A673 (cell line): ENCODE data around the gene PRR11. TPM values are rescaled to one million over a fixed set of nuclear protein-coding genes. Genes with fewer than 3 reads are reported as not detected.

Source experiments
- BruUV-seq: library from RNA; stranded (reverse); fragments of 400-500 nt; replicated peaks from 2 replicates; lab custom pipeline; 2021; lab: Mats Ljungman, UMichigan
- CTCF ChIA-PET: fragments of 300-600 bp; sonication (Branson Sonifier 250); formaldehyde crosslinking; loops from one replicate; lab custom pipeline; 2022; ENCODE audit warnings: antibody characterized with exemption; lab: Charles Lee
- POLR2A ChIA-PET: fragments of 300-600 bp; sonication (Branson Sonifier 250); formaldehyde crosslinking; loops from one replicate; lab custom pipeline; 2022; ENCODE audit warnings: antibody characterized with exemption; ENCODE audit not compliant: low non-redundant PET; lab: Charles Lee
- DNase-seq: peaks from one replicate; pipeline ENCODE4 v3.0.0-alpha.2; 2015; ENCODE audit warnings: low spot score
- H3K27ac ChIP-seq: fragments of 200-600 bp; sonication (generic); 2 replicates; pipeline ENCODE4 v1.5.1; 2016; ENCODE audit warnings: mixed run types, low read depth, mild to moderate bottlenecking, mixed read lengths, antibody characterized with exemption, low read length; ENCODE audit not compliant: poor library complexity, severe bottlenecking
- H3K27me3 ChIP-seq: fragments of 200-600 bp; sonication (generic); replicated peaks from 2 replicates; pipeline ENCODE4 v1.6.1; 2017; ENCODE audit warnings: mixed run types, low read depth, mild to moderate bottlenecking, mixed read lengths, antibody characterized with exemption, low read length; ENCODE audit not compliant: insufficient read depth, poor library complexity
- H3K36me3 ChIP-seq: fragments of 200-600 bp; sonication (generic); 2 replicates; pipeline ENCODE4 v1.6.1; 2016; ENCODE audit warnings: mixed run types, mild to moderate bottlenecking, mixed read lengths, antibody characterized with exemption, low read length; ENCODE audit not compliant: insufficient read depth, poor library complexity, severe bottlenecking
- H3K4me1 ChIP-seq: fragments of 200-600 bp; sonication (generic); 2 replicates; pipeline ENCODE4 v1.6.1; 2017; ENCODE audit warnings: mixed run types, mild to moderate bottlenecking, mixed read lengths, antibody characterized with exemption, low read length; ENCODE audit not compliant: insufficient read depth, poor library complexity, severe bottlenecking
- H3K4me3 ChIP-seq: fragments of 200-600 bp; sonication (generic); 2 replicates; pipeline ENCODE4 v1.5.1; 2016; ENCODE audit warnings: low read depth, mixed run types, mild to moderate bottlenecking, mixed read lengths, low read length; ENCODE audit not compliant: poor library complexity, severe bottlenecking
- H3K9me3 ChIP-seq: fragments of 200-600 bp; sonication (generic); 2 replicates; pipeline ENCODE4 v1.6.1; 2016; ENCODE audit warnings: mixed run types, low read depth, mild to moderate bottlenecking, mixed read lengths, antibody characterized with exemption, low read length; ENCODE audit not compliant: poor library complexity, severe bottlenecking
- EZH2 ChIP-seq: fragments of 200-600 bp; sonication (generic); IDR thresholded peaks from 2 replicates; pipeline ENCODE4 v1.6.1; 2017; ENCODE audit warnings: borderline replicate concordance, low read depth, mild to moderate bottlenecking, mixed read lengths, antibody characterized with exemption, low read length; ENCODE audit not compliant: poor library complexity, severe bottlenecking
- intact Hi-C: fragments of 100-400 bp; cut with micrococcal nuclease; formaldehyde crosslinking; loops from one replicate; pipeline ENCODE4 v1.10.0; 2022; ENCODE audit not compliant: unreplicated experiment
- total RNA-seq: library from RNA; stranded (reverse); gene quantifications from 2 replicates; pipeline ENCODE4 v1.2.3, GENCODE V29; 2021
- TF ChIP-seq, protein P1 (sequence below): fragments of 300-800, 200-600 bp; sonication (generic); conservative IDR thresholded peaks from 2 replicates; pipeline ENCODE4 v1.5.1; 2017; ENCODE audit warnings: low read depth, mild to moderate bottlenecking, antibody characterized with exemption, low read length, moderate library complexity, mixed read lengths

The PRR11 gene
- total RNA-seq, 1 experiment from 2014 or later: 123 TPM

DNA sequence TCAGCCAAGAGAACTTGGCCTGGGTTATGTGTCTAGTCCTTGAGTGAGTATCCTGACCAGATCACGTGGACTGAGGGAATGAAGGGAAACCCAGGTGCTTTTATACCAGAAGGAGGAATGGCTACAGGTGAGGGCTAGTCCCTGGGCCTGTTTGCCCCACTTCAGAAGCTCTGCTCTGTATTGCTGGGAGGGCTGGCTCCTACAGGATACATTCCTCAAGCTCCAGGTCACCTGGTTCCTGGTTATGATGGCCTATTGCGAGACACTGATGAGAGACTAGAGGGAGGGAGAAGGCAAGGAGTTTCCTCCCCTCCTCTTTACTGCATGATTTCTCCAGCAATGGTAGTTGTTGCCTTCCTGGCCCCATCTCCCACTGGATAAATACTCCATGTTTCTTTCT, 35.3 kb downstream of the PRR11 start:
- POLR2A ChIA-PET: no interaction called here
- BruUV-seq: no TSS peak
- H3K36me3 ChIP-seq: peaks cover 79% of the 10 kb centered on the region

DNA sequence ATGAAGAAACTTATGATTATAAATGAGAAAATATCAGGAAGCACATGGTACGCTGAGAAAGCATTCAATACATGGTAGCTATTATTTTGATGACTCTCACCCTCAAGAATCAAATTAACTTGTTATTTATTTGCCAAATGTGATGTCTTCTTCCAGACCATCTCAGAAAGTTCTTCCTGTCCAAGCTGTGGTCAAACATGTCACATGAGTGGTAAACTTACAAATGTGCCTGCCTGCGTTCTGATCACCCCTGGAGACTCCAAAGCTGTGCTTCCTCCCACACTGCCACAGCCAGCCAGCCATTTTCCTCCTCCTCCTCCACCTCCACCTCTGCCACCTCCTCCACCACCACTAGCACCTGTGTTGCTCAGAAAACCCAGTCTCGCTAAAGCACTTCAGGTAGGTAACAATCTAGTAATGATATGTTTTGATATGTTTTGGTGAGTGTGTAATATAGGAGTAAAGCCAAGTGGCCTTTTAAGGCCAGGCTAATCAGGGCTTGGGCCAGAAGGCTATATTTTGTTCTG, 37.9 kb downstream of the PRR11 start:
- no peak overlapping the region for H3K4me3 ChIP-seq
- no peak for TF ChIP-seq EZH2
- TF ChIP-seq, protein P1, sequence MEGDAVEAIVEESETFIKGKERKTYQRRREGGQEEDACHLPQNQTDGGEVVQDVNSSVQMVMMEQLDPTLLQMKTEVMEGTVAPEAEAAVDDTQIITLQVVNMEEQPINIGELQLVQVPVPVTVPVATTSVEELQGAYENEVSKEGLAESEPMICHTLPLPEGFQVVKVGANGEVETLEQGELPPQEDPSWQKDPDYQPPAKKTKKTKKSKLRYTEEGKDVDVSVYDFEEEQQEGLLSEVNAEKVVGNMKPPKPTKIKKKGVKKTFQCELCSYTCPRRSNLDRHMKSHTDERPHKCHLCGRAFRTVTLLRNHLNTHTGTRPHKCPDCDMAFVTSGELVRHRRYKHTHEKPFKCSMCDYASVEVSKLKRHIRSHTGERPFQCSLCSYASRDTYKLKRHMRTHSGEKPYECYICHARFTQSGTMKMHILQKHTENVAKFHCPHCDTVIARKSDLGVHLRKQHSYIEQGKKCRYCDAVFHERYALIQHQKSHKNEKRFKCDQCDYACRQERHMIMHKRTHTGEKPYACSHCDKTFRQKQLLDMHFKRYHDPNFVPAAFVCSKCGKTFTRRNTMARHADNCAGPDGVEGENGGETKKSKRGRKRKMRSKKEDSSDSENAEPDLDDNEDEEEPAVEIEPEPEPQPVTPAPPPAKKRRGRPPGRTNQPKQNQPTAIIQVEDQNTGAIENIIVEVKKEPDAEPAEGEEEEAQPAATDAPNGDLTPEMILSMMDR: no peak
- peaks cover 83% of the 10 kb centered on the region for H3K36me3 ChIP-seq
- H3K27me3 ChIP-seq: no peaks in the 10 kb centered on the region
- no peaks in the 10 kb centered on the region for H3K4me1 ChIP-seq
- H3K27ac ChIP-seq: no peak overlapping the region
- BruUV-seq: no TSS peak
- no peaks in the 10 kb centered on the region for H3K9me3 ChIP-seq
- CTCF ChIA-PET: no interaction called here
- intact Hi-C loops: no loop called here
- POLR2A ChIA-PET: no interaction called here
- DNase-seq: no peak

More for the DNA sequence above, 35.3 kb downstream of the PRR11 start:
- TF ChIP-seq, protein P1: no peak
- no peak for TF ChIP-seq EZH2
- CTCF ChIA-PET: no interaction called here
- no peak for DNase-seq
- Histone ChIP-seq H3K27ac (no peak overlapping the region), H3K4me1 (no peaks in the 10 kb centered on the region), H3K9me3 (no peaks in the 10 kb centered on the region), H3K27me3 (no peaks in the 10 kb centered on the region), H3K4me3 (no peak overlapping the region)
- intact Hi-C loops: no loop called here

DNA sequence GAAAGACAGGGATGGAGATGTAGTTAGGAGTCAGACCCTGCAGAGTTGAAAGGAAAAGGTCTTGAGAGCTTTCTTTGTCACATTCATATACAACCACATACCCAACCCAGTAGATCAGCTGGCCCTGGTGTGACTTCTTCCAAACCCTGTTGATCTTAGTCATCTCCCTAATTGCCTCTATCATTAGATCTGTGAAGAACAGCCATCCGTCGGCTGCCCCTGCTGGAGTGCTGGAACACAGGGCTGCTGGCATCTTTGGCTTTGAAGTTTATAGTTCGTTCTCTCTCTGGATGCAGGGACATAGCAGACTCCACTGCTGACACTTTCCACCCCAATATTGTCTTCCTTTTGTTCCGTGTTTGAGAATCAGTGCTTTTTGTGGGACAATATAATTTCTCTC, 43.9 kb downstream of the PRR11 start:
- TF ChIP-seq, protein P1: no peak
- no peak for TF ChIP-seq EZH2
- Histone ChIP-seq H3K9me3 (no peaks in the 10 kb centered on the region), H3K27me3 (no peaks in the 10 kb centered on the region), H3K36me3 (peaks cover 84% of the 10 kb centered on the region), H3K4me1 (no peaks in the 10 kb centered on the region), H3K4me3 (no peak overlapping the region), H3K27ac (no peak overlapping the region)
- no TSS peak for BruUV-seq
- ChIA-PET CTCF (no interaction called here), POLR2A (no interaction called here)
- DNase-seq: no peak
- intact Hi-C loops: no loop called here
